Transverse colon (tissue), 4 donors: Measurements from ENCODE around the gene ADIRF. TPM values are rescaled to one million over a fixed set of nuclear protein-coding genes. Genes with fewer than 3 reads are reported as not detected.

ENCODE experiments used
- DNase-seq: peaks from one replicate; pipeline ENCODE4 v3.0.0-alpha.2; 2019
- H3K27ac ChIP-seq, 4 donors: fragments of 200-600 bp; sonication (generic); 2 replicates each; pipeline ENCODE4 v1.5.1; 2016 to 2018; ENCODE audit warnings: inconsistent platforms in 4 of 4
- H3K27me3 ChIP-seq: fragments of 200-600 bp; sonication (generic); 2 replicates; pipeline ENCODE4 v1.5.1; 2017; ENCODE audit warnings: inconsistent platforms
- H3K36me3 ChIP-seq, 4 donors: fragments of 200-600 bp; sonication (generic); 2 replicates each; pipeline ENCODE4 v1.5.1; 2017 to 2019; ENCODE audit warnings: inconsistent platforms in 4 of 4
- H3K4me1 ChIP-seq, 4 donors: fragments of 200-600 bp; sonication (generic); 2 replicates each; pipeline ENCODE4 v1.5.1; 2017 to 2020; ENCODE audit warnings: inconsistent platforms in 4 of 4
- H3K4me3 ChIP-seq, 4 donors: fragments of 200-600 bp; sonication (generic); 1 replicate in 1 of 4; 2 replicates in 3 of 4; pipeline versions ENCODE4 v1.5.1 to v1.6.1; 2017 to 2019; ENCODE audit warnings: inconsistent platforms in 4 of 4
- H3K9me3 ChIP-seq, 2 donors: fragments of 200-600 bp; sonication (generic); 2 replicates each; pipeline ENCODE4 v1.5.1; 2017 to 2019; ENCODE audit warnings: inconsistent platforms in 2 of 2
- CTCF ChIP-seq, 5 experiments: fragments of 200-600 bp in 3 of 5; fragments of 450-650 bp in 2 of 5; sonication (generic) in 3 of 5; IDR thresholded peaks; 1 replicate in 2 of 5; 2 replicates in 3 of 5; pipeline ENCODE4 v1.5.1; 2016 to 2017; ENCODE audit warnings: antibody characterized with exemption in 5 of 5, inconsistent platforms in 3 of 5, mild to moderate bottlenecking in 2 of 5, moderate library complexity in 1 of 5
- EP300 ChIP-seq: sonication (generic); formaldehyde crosslinking; IDR thresholded peaks from one replicate; pipeline ENCODE4 v1.6.1; 2017; ENCODE audit warnings: antibody characterized with exemption, low read depth
- POLR2A ChIP-seq: fragments of 450-650 bp; IDR thresholded peaks from one replicate; pipeline ENCODE4 v1.6.1; 2016; ENCODE audit warnings: antibody characterized with exemption, mild to moderate bottlenecking, moderate library complexity
- POLR2AphosphoS5 ChIP-seq, 3 donors: sonication (generic); formaldehyde crosslinking; IDR thresholded peaks; one replicate each; pipeline ENCODE4 v1.6.1; 2016; ENCODE audit warnings: antibody characterized with exemption in 3 of 3
- WGBS, 2 donors: methylation state at CpG; one replicate each; pipeline ENCODE4 v1.1.5; 2018; ENCODE audit warnings: low coverage in 1 of 2; 5-methylcytosine and 5-hydroxymethylcytosine counted together
- in situ Hi-C, 4 donors: fragments of 200-750 bp; cut with MboI; loops; one replicate each; pipeline versions ENCODE4 v1.15.0 to v1.15.1; 2017; ENCODE audit warnings: low sequenced_read_pairs in 3 of 4, low pct_ligation_motif_present in 1 of 4, low pct_unique_long_range_greater_than_20kb in 1 of 4
- intact Hi-C: fragments of 100-400 bp; cut with DNase I; formaldehyde crosslinking; loops from one replicate; pipeline ENCODE4 v1.15.1; 2023; ENCODE audit warnings: low total_unique reads
- total RNA-seq, 4 donors: library from RNA; depleted of rRNA; stranded (reverse); fragments of >200 nt; gene quantifications; one replicate each; pipeline ENCODE4 v1.1.0, GENCODE V29; 2016

The ADIRF gene
- total RNA-seq, 4 donors from 2014 or later: 35.0 to 194 (median 117) TPM

- H3K27me3 ChIP-seq: no peaks in the 10 kb centered on the region
- H3K4me3 ChIP-seq: peak overlapping the region; percentile 39 to 58 (median 48)
- intact Hi-C loops (no loop called here), in situ Hi-C loops (no loop called here)
- peak overlapping the region; percentile 88 to 95 (median 91) for H3K27ac ChIP-seq
- no peaks in the 10 kb centered on the region for H3K36me3 ChIP-seq
- peaks cover 25 to 60% (median 55%) of the 10 kb centered on the region in 4 donors for H3K4me1 ChIP-seq
- 39% methylated on average over 9 of the region's 9 CpGs; no CpG with 5 or more reads in 1 of the 2 donors for WGBS, 2 donors
- no peak for DNase-seq
- no peaks in the 10 kb centered on the region for H3K9me3 ChIP-seq
- no peak for TF ChIP-seq POLR2AphosphoS5 (IDR thresholded peaks at IDR 0.05)
- TF ChIP-seq CTCF (IDR thresholded peaks at IDR 0.05): no peak
- TF ChIP-seq EP300: no peak
- TF ChIP-seq POLR2A: no peak
These were observed 693 bp downstream of the ADIRF start for GRCh38 chr10:86968994-86969355.

DNA sequence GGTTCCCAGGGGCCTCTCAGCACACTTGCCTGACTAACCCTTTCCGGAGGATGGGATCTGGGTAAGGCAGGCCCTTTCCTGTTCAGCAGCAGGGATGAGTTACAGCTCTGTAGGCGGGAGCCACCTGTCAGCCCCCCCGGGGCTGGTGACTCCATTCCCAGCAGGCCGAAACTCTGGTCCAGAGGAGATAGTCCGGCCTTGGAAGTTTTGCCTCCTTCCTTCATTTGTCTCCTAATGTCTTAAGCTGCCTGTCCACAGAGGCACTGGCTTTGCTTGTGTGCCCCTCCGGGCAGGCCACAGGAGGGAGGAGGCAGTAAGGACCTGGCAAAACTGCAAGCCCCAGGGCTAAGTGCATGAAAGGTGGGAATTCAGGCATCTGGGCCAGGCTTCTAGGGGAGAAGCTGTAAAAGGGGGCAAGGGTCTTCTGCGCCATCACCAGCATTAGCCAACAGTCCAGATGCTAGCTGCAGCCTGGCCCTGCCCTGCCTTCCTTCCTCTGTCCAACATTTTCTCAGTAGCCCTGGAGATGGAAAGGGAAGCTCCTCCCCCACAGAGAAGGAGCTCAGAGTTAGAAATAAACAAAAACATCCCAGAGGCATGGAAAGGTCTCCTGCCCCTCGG lies 1.2 kb downstream of the ADIRF start:
- H3K4me1 ChIP-seq: peaks cover 25 to 60% (median 55%) of the 10 kb centered on the region in 4 donors
- in situ Hi-C loops: no loop called here
- H3K27me3 ChIP-seq: no peaks in the 10 kb centered on the region
- H3K9me3 ChIP-seq: no peaks in the 10 kb centered on the region
- no peak for TF ChIP-seq CTCF (IDR thresholded peaks at IDR 0.05)
- TF ChIP-seq EP300: no peak
- TF ChIP-seq POLR2A: no peak
- no peak for TF ChIP-seq POLR2AphosphoS5 (IDR thresholded peaks at IDR 0.05)
- no peaks in the 10 kb centered on the region for H3K36me3 ChIP-seq
- intact Hi-C loops: no loop called here
- peak overlapping the region in 3 of 4 donors; percentile 44 to 58 (median 48) for H3K4me3 ChIP-seq
- DNase-seq: no peak
- peak overlapping the region; percentile 88 to 95 (median 91) for H3K27ac ChIP-seq
- 65% methylated on average over 8 of the region's 8 CpGs; no CpG with 5 or more reads in 1 of the 2 donors for WGBS, 2 donors

- 48% methylated on average over 27 of the region's 30 CpGs; no CpG with 5 or more reads in 1 of the 2 donors for WGBS, 2 donors
- Histone ChIP-seq H3K9me3 (no peaks in the 10 kb centered on the region), H3K36me3 (no peaks in the 10 kb centered on the region), H3K27me3 (no peaks in the 10 kb centered on the region), H3K4me1 (peaks cover 25 to 60% (median 55%) of the 10 kb centered on the region in 4 donors), H3K27ac (peak overlapping the region; percentile 88 to 95 (median 91)), H3K4me3 (peak overlapping the region; percentile 38 to 59 (median 53))
- intact Hi-C loops: no loop called here
- in situ Hi-C loops: no loop called here
- peak; percentile 68 for DNase-seq
- TF ChIP-seq POLR2AphosphoS5 (IDR thresholded peaks at IDR 0.05): peak in 2 of 3 donors; percentile 51 to 76
- TF ChIP-seq POLR2A: peak; percentile 39
- no peak for TF ChIP-seq CTCF (IDR thresholded peaks at IDR 0.05)
- no peak for TF ChIP-seq EP300
These were observed 2.1 kb downstream of the ADIRF start for GRCh38 chr10:86970162-86970981.

DNA sequence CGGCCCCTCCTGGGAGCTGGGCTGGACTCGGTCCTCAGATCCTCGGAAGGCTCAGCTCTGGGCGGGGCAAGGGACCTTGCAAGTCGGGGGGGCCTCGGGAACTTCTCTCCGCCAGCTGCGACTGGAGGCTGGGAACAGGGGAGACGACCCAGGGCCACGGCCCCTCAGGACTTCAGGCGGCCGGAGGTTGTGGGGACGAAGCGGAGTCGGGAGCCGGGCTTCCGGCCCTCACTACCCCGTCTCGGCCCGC lies 2.6 kb downstream of the ADIRF start:
- WGBS, 2 donors: 0% methylated on average over 3 of the region's 20 CpGs; no CpG with 5 or more reads in 1 of the 2 donors
- intact Hi-C loops: no loop called here
- no peak for DNase-seq
- in situ Hi-C loops: no loop called here
- Histone ChIP-seq H3K4me1 (peaks cover 25 to 63% (median 55%) of the 10 kb centered on the region in 4 donors), H3K4me3 (peak overlapping the region; percentile 38 to 59 (median 53)), H3K9me3 (no peaks in the 10 kb centered on the region), H3K27me3 (no peaks in the 10 kb centered on the region), H3K36me3 (no peaks in the 10 kb centered on the region), H3K27ac (peak overlapping the region; percentile 88 to 95 (median 91))
- no peak for TF ChIP-seq EP300
- TF ChIP-seq POLR2A: peak; percentile 93
- no peak for TF ChIP-seq POLR2AphosphoS5 (IDR thresholded peaks at IDR 0.05)
- TF ChIP-seq CTCF (IDR thresholded peaks at IDR 0.05): no peak
